ENCODE measurements around the gene HOXA9. TPM values are rescaled to one million over a fixed set of nuclear protein-coding genes. Genes with fewer than 3 reads are reported as not detected.

Gene HOXA9
- total RNA-seq, 4 donors from 2014 or later = 5.4 to 10.9 (median 9.0) TPM

DNA sequence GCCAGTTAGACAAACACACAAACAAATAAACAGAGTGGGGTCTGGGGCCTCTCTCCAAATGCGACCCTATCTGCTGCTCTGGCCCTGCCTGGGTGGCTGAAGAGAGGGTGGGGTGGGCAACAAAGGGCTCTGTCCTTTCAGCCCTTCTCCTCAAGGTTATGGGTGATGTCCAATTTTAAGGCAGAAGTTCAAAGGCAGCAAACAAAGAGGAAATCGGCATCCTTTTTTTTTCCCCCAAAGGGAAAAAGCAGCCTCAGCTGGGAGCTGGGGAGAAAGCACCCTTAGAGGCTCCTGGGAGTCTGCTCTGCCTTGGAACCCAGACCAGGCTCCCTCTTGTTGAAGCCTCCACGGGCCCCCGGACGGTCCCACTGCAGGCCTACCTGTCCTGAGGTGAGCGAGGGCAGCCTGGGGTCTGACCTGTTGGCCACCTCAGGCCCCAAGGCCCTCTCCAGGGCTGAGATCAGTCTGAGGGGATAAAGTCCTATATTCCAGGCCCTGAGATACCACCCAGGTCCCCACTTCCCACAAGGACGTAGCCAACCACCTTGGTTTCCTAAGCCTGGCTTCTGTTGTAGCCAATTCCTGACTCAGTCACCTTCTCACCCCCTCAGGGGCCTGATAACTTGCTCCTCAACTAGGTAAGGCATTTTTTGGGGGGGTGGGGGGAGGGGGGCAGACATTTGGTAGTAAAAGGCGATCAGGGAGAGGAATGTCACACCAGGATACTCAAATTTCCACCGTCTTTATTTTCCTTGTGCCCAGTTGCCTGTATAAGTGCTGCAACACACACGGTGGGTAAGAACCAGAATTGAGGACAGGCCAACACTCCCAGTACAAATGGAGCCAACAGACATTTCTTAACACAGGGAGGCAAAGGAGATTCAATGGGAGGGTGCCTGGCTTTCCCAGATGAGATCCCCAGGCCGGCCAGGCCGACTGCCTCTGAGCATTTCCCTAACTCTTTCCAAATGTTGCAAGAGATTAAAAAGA, 15.4 kb upstream of the HOXA9 start:
- TF ChIP-seq, protein P1, sequence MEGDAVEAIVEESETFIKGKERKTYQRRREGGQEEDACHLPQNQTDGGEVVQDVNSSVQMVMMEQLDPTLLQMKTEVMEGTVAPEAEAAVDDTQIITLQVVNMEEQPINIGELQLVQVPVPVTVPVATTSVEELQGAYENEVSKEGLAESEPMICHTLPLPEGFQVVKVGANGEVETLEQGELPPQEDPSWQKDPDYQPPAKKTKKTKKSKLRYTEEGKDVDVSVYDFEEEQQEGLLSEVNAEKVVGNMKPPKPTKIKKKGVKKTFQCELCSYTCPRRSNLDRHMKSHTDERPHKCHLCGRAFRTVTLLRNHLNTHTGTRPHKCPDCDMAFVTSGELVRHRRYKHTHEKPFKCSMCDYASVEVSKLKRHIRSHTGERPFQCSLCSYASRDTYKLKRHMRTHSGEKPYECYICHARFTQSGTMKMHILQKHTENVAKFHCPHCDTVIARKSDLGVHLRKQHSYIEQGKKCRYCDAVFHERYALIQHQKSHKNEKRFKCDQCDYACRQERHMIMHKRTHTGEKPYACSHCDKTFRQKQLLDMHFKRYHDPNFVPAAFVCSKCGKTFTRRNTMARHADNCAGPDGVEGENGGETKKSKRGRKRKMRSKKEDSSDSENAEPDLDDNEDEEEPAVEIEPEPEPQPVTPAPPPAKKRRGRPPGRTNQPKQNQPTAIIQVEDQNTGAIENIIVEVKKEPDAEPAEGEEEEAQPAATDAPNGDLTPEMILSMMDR (IDR thresholded peaks at IDR 0.05; ENCODE audit: low read depth) = no peak

DNA sequence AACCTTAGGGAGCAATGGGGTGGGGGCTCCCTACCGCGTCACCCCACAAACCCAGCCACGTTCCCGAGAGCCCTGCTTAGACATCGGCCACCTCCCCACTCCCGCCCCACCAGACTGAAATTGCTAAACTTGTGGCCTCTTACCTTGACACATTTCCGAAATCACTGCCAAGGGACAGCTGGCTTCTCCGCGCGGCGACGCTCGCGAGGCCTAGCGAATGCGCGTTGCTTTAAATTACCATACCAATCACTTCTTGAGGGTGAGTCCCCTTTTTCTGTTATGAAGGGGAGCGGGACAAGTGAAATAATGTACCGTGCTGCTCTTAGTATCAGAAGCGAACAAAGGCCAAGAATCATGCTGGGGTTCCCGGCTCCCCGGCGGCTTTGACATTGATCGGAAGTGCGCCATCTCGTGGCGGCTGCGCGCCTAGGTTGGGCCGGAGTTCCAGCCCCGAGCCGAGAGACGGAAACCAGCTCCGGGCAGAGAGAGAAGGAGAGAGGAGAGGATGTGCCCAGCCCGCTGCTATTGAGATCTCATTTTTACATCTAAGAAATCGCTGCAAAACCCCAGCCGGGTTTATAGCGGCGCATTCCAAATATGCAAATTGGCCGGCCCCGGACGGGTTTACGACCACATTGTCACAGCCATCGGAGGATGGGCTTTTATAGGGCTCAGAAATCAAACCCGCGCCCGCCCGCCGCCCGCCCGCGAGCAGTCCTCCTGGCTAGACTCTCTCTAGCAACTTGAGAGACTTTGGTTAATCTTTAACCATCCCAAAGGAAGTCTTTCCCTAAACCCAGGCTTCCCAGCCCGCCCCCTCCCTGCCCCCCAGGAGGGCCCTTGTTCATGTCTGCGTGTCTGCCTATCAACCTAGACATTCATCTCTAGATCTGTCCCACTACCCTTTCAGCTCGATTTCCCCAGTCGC, 14.4 kb upstream of the HOXA9 start:
- TF ChIP-seq, protein P1 (IDR thresholded peaks at IDR 0.05; ENCODE audit: low read depth) = no peak

DNA sequence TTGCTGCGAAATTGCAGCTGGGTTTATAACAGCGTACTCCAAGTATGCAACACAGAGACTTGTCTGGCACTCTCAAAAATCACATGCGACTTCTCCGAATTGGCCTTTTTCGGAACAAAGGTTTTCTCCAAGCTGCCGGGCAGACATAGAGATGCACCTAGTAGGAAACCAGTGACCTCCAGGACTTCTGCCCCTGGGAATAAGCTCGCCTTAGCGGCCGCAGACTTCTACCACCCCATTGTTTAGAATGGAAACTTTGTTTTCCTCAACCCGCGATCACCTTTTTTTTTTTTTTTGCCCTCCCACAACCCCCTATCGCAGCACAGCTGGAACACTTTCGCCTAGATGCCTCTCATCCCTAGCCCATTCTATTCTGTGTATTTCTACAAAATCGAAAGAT, 13.7 kb upstream of the HOXA9 start:
- TF ChIP-seq, protein P1 (IDR thresholded peaks at IDR 0.05; ENCODE audit: low read depth) = no peak

DNA sequence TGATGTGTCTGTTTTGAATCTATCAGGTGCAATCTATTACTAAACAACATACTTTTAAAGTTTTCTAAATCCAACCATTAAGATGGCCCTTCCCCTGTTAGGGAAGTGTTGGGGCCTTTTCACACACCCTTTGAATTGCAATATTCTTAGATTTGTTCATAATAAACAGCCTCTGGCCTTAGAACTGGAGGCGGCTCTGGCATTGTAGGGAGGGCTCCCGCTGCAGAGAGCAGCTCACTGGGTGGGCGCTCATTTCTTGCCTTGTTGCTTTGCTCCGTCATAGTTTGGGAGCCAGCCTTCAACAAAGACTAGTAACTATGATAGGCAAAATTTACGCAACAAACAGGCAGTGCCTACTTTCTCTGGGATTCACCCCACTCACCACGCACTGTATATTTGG, 13.0 kb upstream of the HOXA9 start:
- TF ChIP-seq, protein P1 (IDR thresholded peaks at IDR 0.05; ENCODE audit: low read depth) = no peak

DNA sequence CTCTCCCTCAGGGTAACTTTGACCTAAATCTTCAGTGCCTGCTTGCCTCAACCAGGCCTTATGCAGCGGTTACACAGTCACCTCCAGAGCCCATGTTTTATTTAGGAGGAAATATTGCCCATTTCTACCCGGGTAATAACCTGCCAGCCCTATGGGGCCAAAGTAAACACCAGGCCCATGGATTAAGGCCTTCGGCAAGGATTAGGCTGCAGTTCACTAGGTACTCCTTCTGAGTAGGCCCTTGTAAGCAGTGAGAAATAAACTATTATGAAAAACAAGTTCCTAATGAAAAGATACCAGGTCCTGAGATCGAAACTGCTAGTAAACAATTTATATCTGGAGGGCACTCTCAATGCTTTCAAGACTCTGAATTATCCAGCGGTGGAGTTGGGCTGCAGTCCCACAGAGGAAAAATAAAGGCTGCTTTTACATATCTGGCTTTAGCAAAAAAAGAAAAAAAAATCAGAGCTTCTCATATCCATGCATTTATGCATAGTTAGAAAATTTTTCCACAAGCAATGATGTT, 12.5 kb upstream of the HOXA9 start:
- TF ChIP-seq, protein P1 (IDR thresholded peaks at IDR 0.05; ENCODE audit: low read depth) = no peak

DNA sequence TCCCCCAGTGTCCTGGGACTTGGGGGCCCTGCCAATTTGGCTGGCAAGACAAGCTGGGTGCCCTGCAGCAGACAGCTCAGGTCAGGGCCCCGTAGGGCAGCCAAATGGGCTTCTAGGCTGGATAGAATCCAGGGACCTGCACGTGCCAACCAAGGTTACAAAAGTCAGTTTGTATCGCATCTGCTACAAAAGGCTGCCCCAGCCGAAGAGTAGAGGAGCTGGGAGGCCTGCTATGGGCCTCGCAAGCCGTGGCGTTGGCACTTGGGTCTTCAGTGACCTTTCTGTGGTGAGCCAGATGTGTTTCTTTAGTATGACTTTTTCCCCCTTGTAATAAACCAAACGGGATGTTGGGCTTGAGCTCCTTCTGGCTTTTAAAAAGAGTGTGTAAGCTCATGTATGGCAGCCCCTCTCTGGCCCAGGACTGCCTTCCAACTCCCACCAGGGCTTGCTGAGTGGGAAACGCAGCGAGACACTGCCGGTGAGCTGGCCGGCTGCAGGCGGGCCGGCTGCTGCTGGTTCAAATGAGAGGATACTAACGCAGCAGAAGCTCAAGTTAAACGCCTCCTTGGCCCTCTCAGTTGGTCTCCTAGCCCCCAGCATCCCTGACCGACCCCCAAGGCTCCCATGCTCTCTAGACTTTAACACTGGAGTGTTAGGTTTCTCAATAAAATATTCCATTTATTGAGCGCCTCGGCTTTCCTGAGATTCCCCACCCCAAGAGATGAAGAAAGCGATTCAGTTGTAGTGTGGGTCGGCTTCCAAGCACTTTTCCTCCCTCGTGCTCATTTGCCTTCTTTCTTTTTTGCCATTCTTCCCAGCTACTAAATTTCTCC, 11.8 kb upstream of the HOXA9 start:
- TF ChIP-seq, protein P1 (IDR thresholded peaks at IDR 0.05; ENCODE audit: low read depth) = no peak

All from subcutaneous adipose tissue (tissue), 4 donors.